SK-N-SH (cell line): Measurements from ENCODE around the gene CELF2. TPM values are rescaled to one million over a fixed set of nuclear protein-coding genes. Genes with fewer than 3 reads are reported as not detected.

Experiments
- CTCF ChIA-PET: fragments of 300-600, 350-600 bp; formaldehyde crosslinking; extraction: SDS; loops from one replicate; lab custom pipeline; 2021; lab: Yijun Ruan, JAX
- POLR2A ChIA-PET: fragments of 350-600 bp; sonication (Branson Sonifier 250); formaldehyde crosslinking; extraction: SDS; loops from one replicate; lab custom pipeline; 2020; ENCODE audit warnings: antibody characterized with exemption, inconsistent platforms; lab: Yijun Ruan, JAX
- DNase-seq: peaks from one replicate; pipeline ENCODE4 v3.0.0; 2012
- H2AFZ ChIP-seq: fragments of 200-600 bp; sonication (generic); 2 replicates; pipeline ENCODE4 v1.8.1; 2016; ENCODE audit warnings: antibody characterized with exemption, mild to moderate bottlenecking, low read depth
- H3F3A ChIP-seq: fragments of 200-600 bp; sonication (generic); replicated peaks from 2 replicates; pipeline ENCODE3; 2016; ENCODE audit warnings: antibody characterized with exemption, mild to moderate bottlenecking; ENCODE audit not compliant: insufficient read depth
- H3K27ac ChIP-seq, 2 experiments: fragments of 200-500 bp in 1 of 2; fragments of 200-600 bp in 1 of 2; sonication (Bioruptor generic) in 1 of 2; sonication (generic), shearing (Covaris generic) in 1 of 2; 2 replicates each; pipeline versions ENCODE4 v1.5.1 to v1.6.1; 2014 to 2016; ENCODE audit warnings: low read depth in 2 of 2, inconsistent platforms in 1 of 2, low read length in 1 of 2, mild to moderate bottlenecking in 1 of 2, mixed read lengths in 1 of 2
- H3K27me3 ChIP-seq: fragments of 200-600 bp; sonication (generic), shearing (Covaris generic); 2 replicates; pipeline ENCODE4 v1.6.1; 2016; ENCODE audit warnings: mixed run types; ENCODE audit not compliant: insufficient read depth
- H3K36me3 ChIP-seq, 2 experiments: fragments of 200-500 bp in 1 of 2; fragments of 200-600 bp in 1 of 2; sonication (Bioruptor generic) in 1 of 2; sonication (generic) in 1 of 2; replicated peaks in 1 of 2; 2 replicates each; pipeline versions ENCODE3 to v1.5.1; 2014 to 2016; ENCODE audit warnings: low read length in 1 of 2, mild to moderate bottlenecking in 1 of 2; ENCODE audit not compliant: insufficient read depth in 2 of 2, control insufficient read depth in 1 of 2
- H3K4me1 ChIP-seq, 2 experiments: fragments of 200-500 bp in 1 of 2; fragments of 200-600 bp in 1 of 2; sonication (Bioruptor generic) in 1 of 2; sonication (generic), shearing (Covaris generic) in 1 of 2; 2 replicates each; pipeline versions ENCODE4 v1.5.1 to v1.6.1; 2014 to 2016; ENCODE audit warnings: low read depth in 1 of 2, low read length in 1 of 2, mixed run types in 1 of 2; ENCODE audit not compliant: insufficient read depth in 2 of 2, control insufficient read depth in 1 of 2
- H3K4me2 ChIP-seq: fragments of 200-600 bp; sonication (generic), shearing (Covaris generic); 2 replicates; pipeline ENCODE4 v1.6.1; 2017; ENCODE audit warnings: mixed run types
- H3K4me3 ChIP-seq, 2 experiments: fragments of 200-500 bp in 1 of 2; fragments of 200-600 bp in 1 of 2; sonication (Bioruptor generic) in 1 of 2; sonication (generic), shearing (Covaris generic) in 1 of 2; 2 replicates each; pipeline versions ENCODE4 v1.5.1 to v1.8.1; 2014 to 2016; ENCODE audit warnings: low read depth in 2 of 2, inconsistent platforms in 1 of 2, low read length in 1 of 2, mild to moderate bottlenecking in 1 of 2, mixed read lengths in 1 of 2, moderate library complexity in 1 of 2
- H3K79me2 ChIP-seq: fragments of 200-600 bp; sonication (generic); 2 replicates; pipeline ENCODE4 v1.8.1; 2017; ENCODE audit warnings: mild to moderate bottlenecking; ENCODE audit not compliant: insufficient read depth
- H3K9ac ChIP-seq: fragments of 200-600 bp; sonication (generic); 2 replicates; pipeline ENCODE4 v1.6.1; 2017; ENCODE audit warnings: mixed run types
- H3K9me2 ChIP-seq: fragments of 200-600 bp; sonication (generic); 2 replicates; pipeline ENCODE4 v1.6.1; 2017; ENCODE audit warnings: mixed run types
- H3K9me3 ChIP-seq: fragments of 200-600 bp; sonication (generic); 2 replicates; pipeline ENCODE4 v1.6.1; 2017; ENCODE audit warnings: mixed run types, mild to moderate bottlenecking, moderate library complexity
- H4K20me1 ChIP-seq: fragments of 200-600 bp; sonication (generic); 2 replicates; pipeline ENCODE4 v1.6.1; 2017; ENCODE audit warnings: mild to moderate bottlenecking, mixed run types; ENCODE audit not compliant: insufficient read depth
- CHD2 ChIP-seq: fragments of 150-350 bp; IDR thresholded peaks from 2 replicates; pipeline ENCODE4 v1.6.1; 2018; ENCODE audit warnings: low read length; ENCODE audit not compliant: partially characterized antibody
- ELF1 ChIP-seq: IDR thresholded peaks from 2 replicates; pipeline ENCODE4 v1.4.0; 2012
- FOXJ3 ChIP-seq: sonication (generic); formaldehyde crosslinking; IDR thresholded peaks from 2 replicates; pipeline ENCODE4 v1.5.1; 2020; ENCODE audit warnings: mild to moderate bottlenecking, missing genetic modification reagents
- FOXM1 ChIP-seq: IDR thresholded peaks from 2 replicates; pipeline ENCODE4 v1.4.0; 2012; ENCODE audit warnings: low read depth, mild to moderate bottlenecking
- GATA2 ChIP-seq: sonication (generic); formaldehyde crosslinking; IDR thresholded peaks from 2 replicates; pipeline ENCODE4 v1.5.0; 2020; ENCODE audit warnings: mild to moderate bottlenecking, missing genetic modification reagents
- MEF2A ChIP-seq: IDR thresholded peaks from 2 replicates; pipeline ENCODE4 v1.4.0; 2012; ENCODE audit warnings: low read depth, borderline replicate concordance
- MXI1 ChIP-seq: IDR thresholded peaks from 2 replicates; pipeline ENCODE4 v1.6.1; 2012; ENCODE audit warnings: mild to moderate bottlenecking, low read depth, low read length, improper control_type of control experiment
- NFIC ChIP-seq: IDR thresholded peaks from 2 replicates; pipeline ENCODE4 v1.4.0; 2012; ENCODE audit warnings: borderline replicate concordance
- NRF1 ChIP-seq: IDR thresholded peaks from 2 replicates; pipeline ENCODE4 v1.6.1; 2012; ENCODE audit warnings: low read depth, mild to moderate bottlenecking, low read length
- POLR2AphosphoS5 ChIP-seq: IDR thresholded peaks from 2 replicates; pipeline ENCODE4 v1.6.1; 2012; ENCODE audit warnings: low read depth, low read length
- RAD21 ChIP-seq: IDR thresholded peaks from 2 replicates; pipeline ENCODE4 v1.6.1; 2012; ENCODE audit warnings: mild to moderate bottlenecking, low read length
- RFX5 ChIP-seq: IDR thresholded peaks from 2 replicates; pipeline ENCODE4 v1.6.1; 2012; ENCODE audit warnings: mild to moderate bottlenecking, improper control_type of control experiment, low read length
- SIN3A ChIP-seq: IDR thresholded peaks from 2 replicates; pipeline ENCODE4 v1.6.1; 2012; ENCODE audit warnings: low read depth, mild to moderate bottlenecking, low read length, moderate library complexity, borderline replicate concordance
- SMC3 ChIP-seq: IDR thresholded peaks from 2 replicates; pipeline ENCODE4 v1.6.1; 2012; ENCODE audit warnings: low read depth, low read length, improper control_type of control experiment
- TAF1 ChIP-seq: IDR thresholded peaks from 2 replicates; pipeline ENCODE4 v1.6.1; 2012; ENCODE audit warnings: low read depth, mild to moderate bottlenecking, low read length, moderate library complexity, borderline replicate concordance
- TCF12 ChIP-seq: IDR thresholded peaks from 2 replicates; pipeline ENCODE4 v1.4.0; 2012
- USF2 ChIP-seq: fragments of 150-350 bp; IDR thresholded peaks from 2 replicates; pipeline ENCODE4 v1.6.1; 2017; ENCODE audit warnings: antibody characterized with exemption, low read length, low read depth, borderline replicate concordance
- ZBTB33 ChIP-seq: IDR thresholded peaks from 2 replicates; pipeline ENCODE4 v1.4.0; 2012; ENCODE audit warnings: low read depth, borderline replicate concordance
- WGBS: methylation state at CpG from one replicate; pipeline ENCODE4 v1.1.6; 2017; ENCODE audit warnings: low lambda C conversion rate; 5-methylcytosine and 5-hydroxymethylcytosine counted together
- polyA plus RNA-seq, 3 experiments: library from polyadenylated mRNA; depleted of rRNA; stranded (reverse); fragments of >200 nt; gene quantifications; 2 replicates each; pipeline ENCODE4 v1.2.3, GENCODE V29; 2012
- TF ChIP-seq, protein P1 (sequence below): fragments of 150-350 bp; IDR thresholded peaks from 2 replicates; pipeline ENCODE4 v1.6.1; 2016; ENCODE audit warnings: mild to moderate bottlenecking, low read depth, low read length
- TF ChIP-seq, protein P2 (sequence below): fragments of 200-600 bp; sonication (generic); IDR thresholded peaks from 2 replicates; pipeline ENCODE4 v1.6.1; 2017; ENCODE audit warnings: antibody characterized with exemption, mild to moderate bottlenecking, moderate library complexity

CELF2 gene
- polyA plus RNA-seq, 1 of the 3 experiments (the other 2 are of a cell fraction): 0.03 TPM

DNA sequence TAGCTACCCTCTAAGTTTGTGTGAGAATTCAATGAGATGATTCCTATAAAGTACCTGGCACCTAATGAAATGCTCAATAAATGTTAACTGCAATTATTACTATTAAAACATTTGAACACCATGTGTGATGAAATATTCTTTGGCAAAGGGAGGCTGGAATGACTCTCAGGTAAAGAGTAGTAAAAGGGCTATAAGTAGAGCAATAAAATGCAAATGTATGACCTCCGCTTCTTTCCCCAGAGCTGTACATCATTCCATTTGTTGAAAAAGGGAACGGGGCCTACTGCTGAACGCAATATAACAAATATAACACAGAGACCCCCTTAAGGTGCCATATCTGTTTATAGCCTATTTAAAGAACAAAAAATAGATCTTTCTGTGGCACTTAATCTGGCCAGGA lies 27.8 kb downstream of the CELF2 start:
- no peaks in the 10 kb centered on the region for H3K36me3 ChIP-seq
- 25% methylated on average over 3 of the region's 3 CpGs for WGBS
- no peak overlapping the region for H2AFZ ChIP-seq
- DNase-seq: no peak
- H3K4me2 ChIP-seq: no peak overlapping the region
- no peak overlapping the region for H3K27ac ChIP-seq
- no peak overlapping the region for H3K4me3 ChIP-seq
- CTCF ChIA-PET: no interaction called here
- no peaks in the 10 kb centered on the region for H3K9me2 ChIP-seq
- no peaks in the 10 kb centered on the region for H3K79me2 ChIP-seq
- H3K4me1 ChIP-seq: no peaks in the 10 kb centered on the region
- no peaks in the 10 kb centered on the region for H3K9me3 ChIP-seq
- no peaks in the 10 kb centered on the region for H4K20me1 ChIP-seq
- no peaks in the 10 kb centered on the region for H3K27me3 ChIP-seq
- TF ChIP-seq ELF1 (no peak), RFX5 (no peak), GATA2 (CRISPR knock-in tag) (no peak), POLR2AphosphoS5 (no peak), MEF2A (no peak), ZBTB33 (no peak), SIN3A (no peak), SMC3 (no peak), TCF12 (no peak), RAD21 (no peak), FOXJ3 (CRISPR knock-in tag) (no peak), NRF1 (no peak), NFIC (no peak), FOXM1 (no peak), CHD2 (no peak), USF2 (no peak), TAF1 (no peak), MXI1 (no peak)
- TF ChIP-seq, protein P1, sequence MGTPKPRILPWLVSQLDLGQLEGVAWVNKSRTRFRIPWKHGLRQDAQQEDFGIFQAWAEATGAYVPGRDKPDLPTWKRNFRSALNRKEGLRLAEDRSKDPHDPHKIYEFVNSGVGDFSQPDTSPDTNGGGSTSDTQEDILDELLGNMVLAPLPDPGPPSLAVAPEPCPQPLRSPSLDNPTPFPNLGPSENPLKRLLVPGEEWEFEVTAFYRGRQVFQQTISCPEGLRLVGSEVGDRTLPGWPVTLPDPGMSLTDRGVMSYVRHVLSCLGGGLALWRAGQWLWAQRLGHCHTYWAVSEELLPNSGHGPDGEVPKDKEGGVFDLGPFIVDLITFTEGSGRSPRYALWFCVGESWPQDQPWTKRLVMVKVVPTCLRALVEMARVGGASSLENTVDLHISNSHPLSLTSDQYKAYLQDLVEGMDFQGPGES: no peak
- TF ChIP-seq, protein P2, sequence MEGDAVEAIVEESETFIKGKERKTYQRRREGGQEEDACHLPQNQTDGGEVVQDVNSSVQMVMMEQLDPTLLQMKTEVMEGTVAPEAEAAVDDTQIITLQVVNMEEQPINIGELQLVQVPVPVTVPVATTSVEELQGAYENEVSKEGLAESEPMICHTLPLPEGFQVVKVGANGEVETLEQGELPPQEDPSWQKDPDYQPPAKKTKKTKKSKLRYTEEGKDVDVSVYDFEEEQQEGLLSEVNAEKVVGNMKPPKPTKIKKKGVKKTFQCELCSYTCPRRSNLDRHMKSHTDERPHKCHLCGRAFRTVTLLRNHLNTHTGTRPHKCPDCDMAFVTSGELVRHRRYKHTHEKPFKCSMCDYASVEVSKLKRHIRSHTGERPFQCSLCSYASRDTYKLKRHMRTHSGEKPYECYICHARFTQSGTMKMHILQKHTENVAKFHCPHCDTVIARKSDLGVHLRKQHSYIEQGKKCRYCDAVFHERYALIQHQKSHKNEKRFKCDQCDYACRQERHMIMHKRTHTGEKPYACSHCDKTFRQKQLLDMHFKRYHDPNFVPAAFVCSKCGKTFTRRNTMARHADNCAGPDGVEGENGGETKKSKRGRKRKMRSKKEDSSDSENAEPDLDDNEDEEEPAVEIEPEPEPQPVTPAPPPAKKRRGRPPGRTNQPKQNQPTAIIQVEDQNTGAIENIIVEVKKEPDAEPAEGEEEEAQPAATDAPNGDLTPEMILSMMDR: no peak
- no peak overlapping the region for H3K9ac ChIP-seq
- no peaks in the 10 kb centered on the region for H3F3A ChIP-seq
- POLR2A ChIA-PET: no interaction called here
